Muscle of leg (tissue), 16 donors: ENCODE results near the gene POU2AF1. TPM values are rescaled to one million over a fixed set of nuclear protein-coding genes. Genes with fewer than 3 reads are reported as not detected.
A peak's percentile ranks its signal among the peaks of the same experiment; 100 is the strongest.

Experiments
- DNase-seq: peaks from one replicate; pipeline ENCODE4 v3.0.0; 2013
- H3K27ac ChIP-seq: one replicate; pipeline ENCODE4 v1.5.1; 2013; ENCODE audit warnings: mild to moderate bottlenecking, low read length, control low read depth
- H3K27me3 ChIP-seq: one replicate; pipeline ENCODE4 v1.6.1; 2013; ENCODE audit warnings: low read length; ENCODE audit not compliant: control insufficient read depth, insufficient read depth
- H3K36me3 ChIP-seq: one replicate; pipeline ENCODE4 v1.6.1; 2013; ENCODE audit warnings: low read length; ENCODE audit not compliant: control insufficient read depth, insufficient read depth
- H3K4me1 ChIP-seq: one replicate; pipeline ENCODE4 v1.6.1; 2013; ENCODE audit warnings: low read length; ENCODE audit not compliant: control insufficient read depth, insufficient read depth
- H3K4me3 ChIP-seq: one replicate; pipeline ENCODE4 v1.5.1; 2013; ENCODE audit warnings: low read length, control low read depth
- H3K9me3 ChIP-seq: replicated peaks from 2 replicates; pipeline ENCODE4 v1.6.1; 2013; ENCODE audit warnings: low read depth, low read length; ENCODE audit not compliant: control insufficient read depth
- WGBS: methylation state at CpG from one replicate; pipeline ENCODE4 v1.1.5; 2013; ENCODE audit warnings: missing lambda C conversion rate; ENCODE audit not compliant: insufficient coverage; 5-methylcytosine and 5-hydroxymethylcytosine counted together
- long read RNA-seq, 11 donors: transcript quantifications; one replicate each; lab custom pipeline, GENCODE V29; 2026
- polyA plus RNA-seq, 8 donors: library from polyadenylated mRNA; unstranded; fragments of 120-200 nt; gene quantifications; one replicate each; pipeline versions ENCODE4 v1.2.1 to v1.2.3, GENCODE V29; 2013; ENCODE audit warnings: inconsistent platforms in 1 of 8, low replicate concordance in 1 of 8; ENCODE audit not compliant: insufficient read length in 8 of 8, insufficient read depth in 1 of 8
- total RNA-seq: library from RNA; stranded (reverse); fragments of 120-200 nt; gene quantifications from one replicate; pipeline ENCODE4 v1.2.4, GENCODE V29; 2013

POU2AF1 gene, protein sequence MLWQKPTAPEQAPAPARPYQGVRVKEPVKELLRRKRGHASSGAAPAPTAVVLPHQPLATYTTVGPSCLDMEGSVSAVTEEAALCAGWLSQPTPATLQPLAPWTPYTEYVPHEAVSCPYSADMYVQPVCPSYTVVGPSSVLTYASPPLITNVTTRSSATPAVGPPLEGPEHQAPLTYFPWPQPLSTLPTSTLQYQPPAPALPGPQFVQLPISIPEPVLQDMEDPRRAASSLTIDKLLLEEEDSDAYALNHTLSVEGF
- total RNA-seq = 0.04 TPM
- under 1 TPM; 0.05 to 0.39 (median 0.23) TPM for polyA plus RNA-seq
- long read RNA-seq, donor 1 = 0 reads
- long read RNA-seq, donor 2 = 0 reads
- long read RNA-seq, donor 3 = 0 reads
- long read RNA-seq, donor 4 = 0 reads
- long read RNA-seq, donor 5 = 0 reads
- long read RNA-seq, donor 6 = 0 reads
- long read RNA-seq, donor 7 = 0 reads
- long read RNA-seq, donor 8 = 0 reads
- long read RNA-seq, donor 9 = 0 reads
- long read RNA-seq, donor 10 = 0 reads
- long read RNA-seq, donor 11 = 0 reads

- 24% methylated on average over 29 of the region's 33 CpGs for WGBS
- Histone ChIP-seq H3K4me3 (no peak within 1 kb of the TSS), H3K27ac (no peak within 1 kb of the TSS), H3K4me1 (peaks cover 3% of the 10 kb centered on the region), H3K36me3 (no peaks in the 10 kb centered on the region), H3K9me3 (no peaks in the 10 kb centered on the region), H3K27me3 (peaks cover 8% of the 10 kb centered on the region)
- peak; percentile 59 for DNase-seq
Observed at GRCh38 chr11:111378861-111379601, at the start of gene POU2AF1. Gene POU2AF1, minus strand, starts transcription at chr11:111379275. Its CDS starts 98 bp downstream, at chr11:111379177.

GRCh38 chr11:111428113-111428876, 49.2 kb upstream of the POU2AF1 start:
- DNase-seq = no peak
- Histone ChIP-seq H3K27ac (no peak overlapping the region), H3K36me3 (no peaks in the 10 kb centered on the region), H3K4me1 (peaks cover 4% of the 10 kb centered on the region), H3K27me3 (no peaks in the 10 kb centered on the region), H3K9me3 (no peaks in the 10 kb centered on the region), H3K4me3 (no peak overlapping the region)
- WGBS = 78% methylated on average over 5 of the region's 5 CpGs

GRCh38 chr11:111427471-111427912, 48.4 kb upstream of the POU2AF1 start:
- Histone ChIP-seq H3K4me1 (peaks cover 7% of the 10 kb centered on the region), H3K4me3 (no peak overlapping the region), H3K27ac (no peak overlapping the region), H3K36me3 (no peaks in the 10 kb centered on the region), H3K9me3 (no peaks in the 10 kb centered on the region), H3K27me3 (no peaks in the 10 kb centered on the region)
- DNase-seq = no peak
- WGBS = 51% methylated on average over 2 of the region's 4 CpGs

- Histone ChIP-seq H3K9me3 (no peaks in the 10 kb centered on the region), H3K36me3 (no peaks in the 10 kb centered on the region), H3K27me3 (no peaks in the 10 kb centered on the region), H3K4me3 (no peak overlapping the region), H3K27ac (no peak overlapping the region), H3K4me1 (peaks cover 7% of the 10 kb centered on the region)
- no peak for DNase-seq
- WGBS = 66% methylated on average over 3 of the region's 6 CpGs
Observed at GRCh38 chr11:111426617-111427016, 47.5 kb upstream of the POU2AF1 start.

GRCh38 chr11:111423250-111423615, 44.2 kb upstream of the POU2AF1 start:
- Histone ChIP-seq H3K27ac (no peak overlapping the region), H3K4me1 (peaks cover 18% of the 10 kb centered on the region), H3K36me3 (no peaks in the 10 kb centered on the region), H3K27me3 (no peaks in the 10 kb centered on the region), H3K4me3 (no peak overlapping the region), H3K9me3 (no peaks in the 10 kb centered on the region)
- DNase-seq = no peak
- WGBS = no CpG with 5 or more reads among the region's 1 CpG

DNA sequence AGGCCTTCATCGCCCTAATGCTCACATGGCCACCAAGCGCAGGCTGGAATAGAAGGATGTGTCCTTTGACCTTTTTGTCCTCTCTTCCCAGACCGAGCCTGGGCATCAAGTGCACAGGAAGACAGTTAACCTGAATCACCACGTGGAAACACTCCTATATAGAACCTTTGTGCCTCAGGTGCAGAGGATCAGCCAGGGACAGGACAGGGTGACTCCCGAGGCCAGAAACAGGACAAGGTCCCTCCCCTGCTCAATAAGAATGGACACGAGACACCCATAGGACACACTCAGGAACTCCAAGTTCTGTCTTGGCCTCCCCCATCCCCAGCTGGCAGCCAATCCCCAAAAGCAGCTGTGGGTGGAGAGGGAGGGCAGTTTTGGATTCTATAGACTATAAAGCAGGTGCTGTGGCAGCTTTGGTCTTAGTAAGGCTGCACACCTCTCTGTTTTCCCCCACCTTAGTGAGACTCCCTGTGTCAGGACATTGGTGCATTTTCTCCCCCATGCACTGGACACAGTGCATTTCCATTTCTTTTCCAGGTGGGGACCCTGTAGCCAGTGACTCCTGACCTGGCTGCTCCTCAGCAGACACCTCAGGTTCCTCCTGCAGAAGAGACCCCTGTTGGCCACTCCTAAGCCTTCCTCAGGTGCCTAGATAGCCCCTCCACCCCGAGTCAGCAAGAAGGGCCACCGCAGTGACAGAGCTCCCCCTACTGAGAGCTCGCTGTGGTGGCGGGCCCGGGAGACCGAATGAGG, 43.6 kb upstream of the POU2AF1 start:
- peak; percentile 59 for DNase-seq
- Histone ChIP-seq H3K36me3 (no peaks in the 10 kb centered on the region), H3K9me3 (no peaks in the 10 kb centered on the region), H3K4me1 (peaks cover 24% of the 10 kb centered on the region), H3K4me3 (no peak overlapping the region), H3K27ac (no peak overlapping the region), H3K27me3 (no peaks in the 10 kb centered on the region)
- WGBS = 32% methylated on average over 7 of the region's 12 CpGs

DNA sequence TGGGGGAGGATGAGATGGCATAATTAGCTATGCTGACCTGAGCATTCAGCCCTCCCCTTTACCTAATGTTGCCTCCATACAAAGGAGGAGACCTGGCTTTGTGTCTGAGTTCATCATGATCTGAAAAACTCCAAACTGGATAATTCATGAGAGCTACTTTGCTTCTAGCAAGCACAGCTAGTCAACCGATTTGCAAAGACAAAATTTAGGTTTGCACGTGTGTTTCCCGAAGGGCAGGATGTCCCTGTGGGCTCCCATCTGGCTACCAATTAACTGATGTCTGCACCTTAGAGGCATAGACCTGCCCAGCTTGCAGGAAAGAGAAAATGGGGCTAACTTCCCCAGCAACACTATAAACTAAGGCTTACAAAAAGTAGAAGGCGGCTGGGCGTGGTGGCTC, 42.2 kb upstream of the POU2AF1 start:
- WGBS = 100% methylated on average over 3 of the region's 5 CpGs
- no peak overlapping the region for H3K4me3 ChIP-seq
- H3K27me3 ChIP-seq = no peaks in the 10 kb centered on the region
- no peak overlapping the region for H3K27ac ChIP-seq
- no peaks in the 10 kb centered on the region for H3K9me3 ChIP-seq
- no peak for DNase-seq
- no peaks in the 10 kb centered on the region for H3K36me3 ChIP-seq
- H3K4me1 ChIP-seq = peaks cover 32% of the 10 kb centered on the region

DNA sequence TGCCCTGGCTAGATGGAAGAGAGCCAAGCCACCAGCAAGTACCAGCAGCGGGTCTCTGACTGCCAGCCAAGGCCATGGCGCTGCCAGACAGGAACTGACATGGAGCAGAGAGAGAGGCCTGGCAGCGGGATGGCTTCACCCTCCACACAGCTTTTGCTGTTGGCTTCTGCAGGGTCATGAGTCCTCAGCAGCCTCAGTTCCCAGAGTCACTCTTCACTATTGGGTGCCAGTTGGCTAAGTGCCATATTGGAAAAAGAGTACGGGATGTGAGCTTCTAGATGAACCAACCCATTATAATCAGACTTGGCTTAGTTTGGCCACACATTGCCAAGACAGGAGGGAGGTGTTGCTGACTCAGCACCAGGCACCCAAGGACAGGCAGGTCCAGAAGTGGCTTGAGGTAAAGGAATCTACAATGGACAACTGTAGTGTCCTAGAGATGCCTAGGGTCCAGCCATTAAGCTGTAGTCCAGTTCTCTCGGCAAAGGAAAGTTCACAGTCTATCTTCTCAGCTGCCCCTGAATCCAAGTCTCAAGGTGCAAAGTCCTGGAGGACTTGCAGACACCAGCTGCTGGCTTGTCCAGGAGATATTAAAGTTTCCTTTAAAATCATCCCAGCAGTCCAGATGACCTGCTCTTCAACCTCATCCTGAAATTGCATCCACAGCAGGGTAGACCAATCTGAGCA, 40.7 kb upstream of the POU2AF1 start:
- H3K27ac ChIP-seq = no peak overlapping the region
- H3K9me3 ChIP-seq = no peaks in the 10 kb centered on the region
- peaks cover 32% of the 10 kb centered on the region for H3K4me1 ChIP-seq
- no peaks in the 10 kb centered on the region for H3K36me3 ChIP-seq
- H3K4me3 ChIP-seq = no peak overlapping the region
- 69% methylated on average over 2 of the region's 5 CpGs for WGBS
- no peaks in the 10 kb centered on the region for H3K27me3 ChIP-seq
- DNase-seq = peak; percentile 38

DNA sequence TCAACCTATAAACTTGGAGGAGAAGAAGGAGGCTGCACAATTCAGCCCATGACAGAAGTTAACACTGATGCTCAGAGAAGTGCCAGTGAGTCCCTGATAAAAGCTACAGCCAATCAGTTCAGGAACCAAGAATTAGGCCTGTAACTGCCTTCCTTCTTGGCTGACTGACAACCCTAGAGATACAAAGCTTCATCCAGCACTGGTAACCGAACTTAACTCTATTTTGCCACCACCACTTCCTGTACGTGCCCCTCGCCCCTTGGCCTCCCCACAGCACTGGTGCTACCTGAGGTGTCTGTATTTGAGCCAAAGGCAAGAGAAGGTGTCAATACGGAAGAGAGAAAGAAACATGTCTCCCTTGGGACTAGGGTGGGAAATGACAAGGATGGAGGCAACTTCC, 40.1 kb upstream of the POU2AF1 start:
- 40% methylated on average over 1 of the region's 4 CpGs for WGBS
- peaks cover 3% of the 10 kb centered on the region for H3K27me3 ChIP-seq
- DNase-seq = no peak
- no peak overlapping the region for H3K27ac ChIP-seq
- peaks cover 32% of the 10 kb centered on the region for H3K4me1 ChIP-seq
- no peaks in the 10 kb centered on the region for H3K9me3 ChIP-seq
- H3K36me3 ChIP-seq = no peaks in the 10 kb centered on the region
- H3K4me3 ChIP-seq = no peak overlapping the region
